ENCODE results near the gene OSBPL10. TPM values are rescaled to one million over a fixed set of nuclear protein-coding genes. Genes with fewer than 3 reads are reported as not detected.

Gene OSBPL10
- total and polyA plus RNA-seq, 2 of the 8 experiments (the other 6 are each of a cell fraction or from before 2014, with no cell fraction given), result 26.2 to 86.7 TPM

- FAIRE-seq, result no peak
- no peak overlapping the region for H4K5ac ChIP-seq (ENCODE audit: insufficient read length, low read depth, low read length)
- TF ChIP-seq YY1 (IDR thresholded peaks at IDR 0.05; ENCODE audit: low read depth, low read length), result no peak
- TF ChIP-seq RAD21 (IDR thresholded peaks at IDR 0.05 in 1 of 2, conservative IDR thresholded peaks at IDR 0.05 in 1 of 2; ENCODE audit: low read depth in 2 of 2, low read length in 2 of 2), result no peak
- TF ChIP-seq ATF2 (IDR thresholded peaks at IDR 0.05; ENCODE audit: low read length), result no peak
- no peak for TF ChIP-seq HDAC6 (IDR thresholded peaks at IDR 0.05; ENCODE audit: low read depth, low read length)
- TF ChIP-seq JUND (IDR thresholded peaks at IDR 0.05; ENCODE audit: low read length), result no peak
- TF ChIP-seq E2F6 (IDR thresholded peaks at IDR 0.05), result no peak
- TF ChIP-seq CHD2 (IDR thresholded peaks at IDR 0.05; ENCODE audit: low read length), result no peak
- TF ChIP-seq HDAC2 (IDR thresholded peaks at IDR 0.05; ENCODE audit: borderline replicate concordance in 1 of 2, low read depth in 2 of 2, low read length in 2 of 2), result no peak
- TF ChIP-seq EZH2 (IDR thresholded peaks at IDR 0.05; ENCODE audit: low read depth, low read length, severe bottlenecking), result no peak
- TF ChIP-seq SRF (IDR thresholded peaks at IDR 0.05; ENCODE audit: low read depth, low read length), result no peak
- no peak for TF ChIP-seq SP4 (IDR thresholded peaks at IDR 0.05; ENCODE audit: low read length)
- no peak for TF ChIP-seq JUN (IDR thresholded peaks at IDR 0.05; ENCODE audit: low read depth, low read length)
These were observed 252.0 kb downstream of the OSBPL10 start for GRCh38 chr3:31729082-31729481.

More at GRCh38 chr3:31729082-31729481, 252.0 kb downstream of the OSBPL10 start:
- no peak overlapping the region for H3K9ac ChIP-seq (replicated peaks in 1 of 4; ENCODE audit: extremely low read depth in 1 of 4, low read depth in 3 of 4, low read length in 3 of 4)
- H3K14ac ChIP-seq (ENCODE audit: insufficient read length), result no peak overlapping the region
- H2BK12ac ChIP-seq (ENCODE audit: low read depth, low read length), result no peak overlapping the region
- no peak overlapping the region for H2AK5ac ChIP-seq (ENCODE audit: low read depth, low read length)
- ChIA-PET CTCF (ENCODE audit: partially characterized antibody) (no interaction called here), POLR2A (ENCODE audit: partially characterized antibody) (no interaction called here)
- no peak overlapping the region for H3K56ac ChIP-seq (replicated peaks; ENCODE audit: insufficient read length, low read depth, low read length)
- no peak overlapping the region for H3K18ac ChIP-seq (ENCODE audit: extremely low read depth, low read length)
- H3K4ac ChIP-seq (replicated peaks; ENCODE audit: insufficient read length, low read depth, low read length), result no peak overlapping the region
- no peak overlapping the region for H2BK15ac ChIP-seq (ENCODE audit: low read length)
- no peak overlapping the region for H3K4me3 ChIP-seq (ENCODE audit: extremely low read depth in 1 of 4, insufficient read depth in 2 of 4, low read depth in 3 of 4, low read length in 4 of 4)
- H3K27me3 ChIP-seq (replicated peaks in 1 of 4; ENCODE audit: control insufficient read depth in 3 of 4, extremely low read depth in 1 of 4, insufficient read depth in 3 of 4, low read length in 3 of 4), result no peaks in the 10 kb centered on the region
- no peak overlapping the region for H3K4me2 ChIP-seq (ENCODE audit: insufficient read depth in 1 of 2, low read depth in 2 of 2, low read length in 2 of 2)
- H4K8ac ChIP-seq (ENCODE audit: extremely low read depth, insufficient read depth, low read length), result no peak overlapping the region
- no peaks in the 10 kb centered on the region for H3K23me2 ChIP-seq (ENCODE audit: low read depth, low read length)
- no peaks in the 10 kb centered on the region for H3K9me3 ChIP-seq (ENCODE audit: insufficient read depth in 2 of 2, low read depth in 1 of 2, low read length in 1 of 2)
- H3K79me2 ChIP-seq (ENCODE audit: control insufficient read depth in 1 of 2, insufficient read depth in 2 of 2, low read length in 2 of 2), result no peaks in the 10 kb centered on the region
- no peaks in the 10 kb centered on the region for H4K20me1 ChIP-seq (replicated peaks in 1 of 2; ENCODE audit: control insufficient read depth in 1 of 2, insufficient read depth in 2 of 2, low read length in 2 of 2)
- WGBS, 2 experiments (ENCODE audit: extremely low coverage in 1 of 2, insufficient coverage in 1 of 2, insufficient read length in 1 of 2, insufficient replicate concordance in 2 of 2, low coverage in 1 of 2, low lambda C conversion rate in 2 of 2, missing lambda C conversion rate in 1 of 2), result 96% methylated on average over 3 of the region's 3 CpGs; no CpG with 5 or more reads in 1 of the 2 experiments
- no peak overlapping the region for H2BK120ac ChIP-seq (replicated peaks; ENCODE audit: low read depth, low read length)
- no peak overlapping the region for H4K91ac ChIP-seq (replicated peaks; ENCODE audit: insufficient read length, low read length)
- H3K27ac ChIP-seq (ENCODE audit: low read depth, low read length), result no peak overlapping the region
- no peaks in the 10 kb centered on the region for H3K36me3 ChIP-seq (ENCODE audit: control insufficient read depth in 2 of 4, insufficient read depth in 4 of 4, low read length in 3 of 4)
- DNase-seq (ENCODE audit: low read depth in 1 of 2, low spot score in 2 of 2), result no peak
- H2BK5ac ChIP-seq (ENCODE audit: low read depth, low read length), result no peak overlapping the region
- H3K79me1 ChIP-seq (ENCODE audit: low read depth, low read length), result no peaks in the 10 kb centered on the region; the same call in 1 of the 2 replicates
- H2BK20ac ChIP-seq (ENCODE audit: low read length), result no peak overlapping the region
- peaks cover 0 to 3% (median 1%) of the 10 kb centered on the region in 4 experiments; a peak in 2 of 7 replicates for H3K4me1 ChIP-seq (replicated peaks in 1 of 4; ENCODE audit: control insufficient read depth in 3 of 4, insufficient read depth in 4 of 4, low read length in 3 of 4)
- no peak overlapping the region for H2AFZ ChIP-seq (ENCODE audit: low read length)
- H3K23ac ChIP-seq (ENCODE audit: insufficient read length), result no peak overlapping the region
